HS-27A (cell line): ENCODE measurements around the gene CNTFR.

ENCODE experiments used
- DNase-seq: peaks from one replicate; pipeline ENCODE4 v3.0.0-alpha.2; 2012; ENCODE audit warnings: low read depth, missing footprints

Gene CNTFR

GRCh38 chr9:34590381-34591247 is 1.1 kb upstream of the CNTFR start:
- DNase-seq, result no peak

- no peak for DNase-seq
Observed at GRCh38 chr9:34588671-34589635, 571 bp downstream of the CNTFR start.

GRCh38 chr9:34587271-34587670 is 2.3 kb downstream of the CNTFR start:
- no peak for DNase-seq

DNA sequence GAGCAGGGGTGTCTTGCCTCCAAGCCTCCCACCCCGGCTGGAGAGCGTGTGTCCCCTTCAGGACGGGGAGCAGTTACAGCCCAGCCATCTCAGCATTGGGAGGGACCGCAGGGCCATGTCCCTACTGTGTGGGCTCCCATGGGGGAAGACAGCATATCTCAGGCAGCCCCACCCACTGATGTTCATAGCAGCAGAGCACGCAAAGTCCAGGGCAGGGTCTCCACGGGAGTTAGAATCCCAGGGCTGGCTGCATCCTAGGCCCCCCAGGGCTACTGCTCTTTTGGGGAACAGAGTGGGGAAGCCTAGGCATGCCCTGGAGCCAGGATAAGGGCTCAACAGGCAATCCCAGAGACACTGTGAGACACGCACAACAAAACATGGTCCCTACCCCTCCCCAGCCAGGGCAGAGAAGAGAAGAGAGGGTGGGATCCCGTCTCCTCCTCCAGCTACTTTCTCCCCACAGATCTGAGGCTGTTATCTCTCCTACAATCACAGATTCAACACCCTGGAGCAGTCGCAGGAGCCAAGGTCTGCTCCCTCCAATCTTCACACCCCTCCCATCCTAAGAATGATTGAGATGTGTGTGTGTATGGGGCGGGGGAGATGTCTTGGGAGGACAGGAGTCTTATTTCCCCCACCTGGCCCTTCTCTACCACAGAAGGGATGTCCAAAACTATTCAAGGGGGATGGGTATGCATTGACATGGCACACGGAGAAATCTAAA is 3.4 kb downstream of the CNTFR start:
- DNase-seq, result no peak

DNA sequence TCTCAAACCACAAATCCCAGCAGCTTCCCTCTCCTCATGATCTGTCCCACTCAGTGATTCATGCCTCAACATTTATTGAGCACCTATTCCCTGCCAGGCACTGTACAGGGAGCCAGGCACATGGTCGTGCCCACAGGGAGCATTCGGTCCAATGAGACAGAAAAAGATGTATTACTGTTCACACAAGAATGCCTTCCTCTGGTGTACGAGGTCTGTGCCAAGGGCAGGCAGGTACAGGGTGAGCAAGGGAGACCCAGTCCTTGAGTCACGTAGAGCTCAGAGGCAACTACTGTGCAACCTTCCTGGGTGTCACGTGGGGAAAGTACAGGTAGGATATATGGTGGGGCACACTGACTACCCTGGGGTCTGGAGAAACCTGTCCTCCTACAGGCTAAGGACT is 4.6 kb downstream of the CNTFR start:
- no peak for DNase-seq

GRCh38 chr9:34582787-34583186 is 6.7 kb downstream of the CNTFR start:
- no peak for DNase-seq

GRCh38 chr9:34581318-34581717 is 8.2 kb downstream of the CNTFR start:
- DNase-seq, result no peak

- DNase-seq, result no peak
Observed at GRCh38 chr9:34580358-34580757, 9.2 kb downstream of the CNTFR start.

DNA sequence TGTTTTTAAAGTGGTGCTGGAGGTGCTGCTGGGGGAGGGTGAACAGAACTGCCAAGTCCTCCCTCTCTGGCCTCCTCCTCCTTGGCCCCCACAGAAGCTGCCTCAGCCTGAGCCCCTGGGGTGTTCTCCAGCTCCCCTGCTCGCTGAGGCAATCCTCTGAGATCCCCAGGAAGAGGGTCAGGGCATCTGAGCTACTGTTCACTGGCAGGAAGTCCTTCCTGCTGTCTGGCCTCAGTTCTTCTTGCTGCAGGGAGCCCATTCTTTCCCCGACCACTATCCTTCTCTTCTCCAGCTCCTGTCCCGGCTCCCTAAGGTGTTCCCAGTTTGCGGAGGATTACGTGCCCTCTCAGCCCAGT is 9.7 kb downstream of the CNTFR start:
- DNase-seq, result no peak

GRCh38 chr9:34579104-34579807 is 10.3 kb downstream of the CNTFR start:
- DNase-seq, result no peak

DNA sequence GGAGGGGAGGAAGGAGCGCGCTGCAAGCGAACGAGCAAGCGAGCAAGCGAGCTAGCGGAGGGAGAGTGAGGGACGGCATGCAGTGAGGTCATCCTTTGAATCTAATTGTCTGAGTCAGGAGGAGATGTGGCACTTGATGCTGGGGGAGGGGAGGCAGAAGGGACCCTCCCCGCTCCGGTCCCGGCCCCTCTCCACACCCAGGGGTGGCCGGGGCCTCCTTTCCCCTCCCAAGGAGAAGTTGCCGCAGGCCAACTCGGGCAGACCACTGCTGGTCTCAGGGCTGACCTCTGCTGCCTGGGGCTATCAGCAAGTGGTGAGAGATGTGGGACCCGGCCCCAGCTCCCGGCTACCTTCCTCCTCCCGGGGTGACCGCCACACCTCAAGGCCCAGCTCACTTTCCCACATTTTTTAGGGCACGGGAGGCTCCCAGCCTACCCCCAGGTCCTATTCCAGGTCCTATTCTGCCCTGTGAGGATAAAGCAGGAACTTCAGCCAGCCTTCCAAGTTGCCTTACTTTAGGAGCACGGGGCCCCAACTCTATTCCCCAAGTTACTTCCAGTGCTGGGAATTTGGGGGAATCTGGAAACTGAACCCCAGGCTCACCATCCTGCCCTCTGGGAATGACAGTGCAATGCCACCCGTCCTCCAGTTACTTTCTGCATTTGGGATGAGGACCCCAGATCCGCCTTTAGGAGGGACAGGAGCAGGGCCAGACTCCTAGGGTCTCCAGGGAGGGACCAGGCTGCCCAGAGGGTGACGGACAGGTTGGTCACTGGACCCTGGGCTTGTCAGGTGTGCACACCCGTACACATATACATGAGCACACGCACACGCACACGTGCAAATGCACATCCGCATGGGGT is 11.1 kb downstream of the CNTFR start:
- no peak for DNase-seq

DNA sequence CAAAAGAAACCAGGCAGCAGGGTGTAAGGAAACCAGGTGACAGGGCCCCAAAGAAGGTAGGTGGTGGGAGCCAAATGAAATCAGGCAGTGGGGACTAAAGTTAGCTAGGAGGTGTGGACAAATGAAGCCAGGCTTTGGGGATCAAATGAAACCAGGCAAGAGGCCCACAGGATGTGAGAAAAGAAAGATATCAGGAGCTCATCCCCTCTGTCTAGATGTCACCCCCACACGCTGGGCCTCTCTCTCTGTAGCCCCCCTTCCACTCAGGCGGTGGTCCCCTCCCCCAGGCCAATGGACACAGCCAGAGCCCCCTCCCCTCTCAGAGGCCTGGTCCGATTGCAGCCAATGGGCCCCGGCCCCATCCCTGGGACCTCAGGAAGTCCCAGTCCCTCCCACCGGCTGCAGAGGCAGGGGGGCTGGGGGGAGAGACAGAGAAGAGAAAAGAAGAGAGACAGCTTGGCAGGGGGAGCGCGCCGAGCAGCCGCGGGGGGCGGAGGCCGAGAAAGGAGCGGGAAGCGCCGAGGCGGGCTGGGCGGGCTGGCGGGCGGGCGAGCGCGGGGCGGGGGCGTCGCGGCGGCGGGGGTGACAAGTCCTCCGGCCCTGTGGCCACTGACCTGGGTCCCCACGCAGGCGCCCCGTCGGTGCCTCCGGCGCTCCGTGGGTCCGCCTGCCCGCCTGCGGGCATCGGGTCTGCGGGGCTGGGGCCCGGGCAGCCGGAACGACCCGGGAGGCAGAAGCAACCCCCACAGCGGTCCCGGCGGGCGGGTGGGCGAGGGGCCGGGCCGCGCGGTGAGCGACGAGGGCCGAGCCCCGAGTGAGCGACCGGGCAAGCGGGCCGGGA is 11.9 kb downstream of the CNTFR start:
- DNase-seq, result no peak

DNA sequence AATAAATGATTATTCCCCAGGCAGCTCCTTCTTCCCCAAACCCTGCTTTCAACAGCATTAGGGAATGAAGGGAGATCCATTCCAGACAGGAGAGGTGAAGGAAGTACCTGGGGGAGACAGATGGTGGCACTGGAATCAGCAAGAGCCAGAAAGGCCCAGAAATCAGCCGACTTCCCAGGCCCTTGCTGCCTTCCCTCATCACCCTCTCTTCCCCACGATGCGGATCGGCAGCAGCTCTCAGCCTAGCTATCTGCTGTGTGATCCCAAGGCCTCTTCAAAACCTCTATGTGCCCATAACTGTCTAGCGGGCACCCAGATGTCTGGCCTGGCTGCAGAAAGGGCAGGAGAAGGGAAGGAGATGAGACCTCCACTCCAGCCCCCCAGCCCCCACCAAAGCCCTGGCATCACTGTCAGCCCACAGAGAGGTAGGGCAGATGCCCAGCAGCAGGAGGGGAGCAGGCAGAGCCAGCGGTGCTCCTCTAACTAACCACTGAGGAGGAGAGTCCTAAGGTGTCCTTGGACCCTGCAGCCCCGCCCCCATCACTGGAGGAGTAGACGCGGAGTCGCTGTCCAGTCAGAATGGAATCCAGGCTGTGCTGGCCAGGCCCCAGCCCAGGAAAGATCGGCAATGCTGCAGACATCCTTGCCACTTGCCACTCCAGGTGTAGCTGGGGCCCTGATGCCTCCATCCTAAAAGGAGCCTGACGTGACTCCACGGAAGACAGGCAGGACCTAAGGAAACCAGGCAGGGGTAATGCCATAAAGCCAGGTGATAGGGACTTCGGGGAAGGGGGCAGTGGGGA is 12.7 kb downstream of the CNTFR start:
- no peak for DNase-seq

DNA sequence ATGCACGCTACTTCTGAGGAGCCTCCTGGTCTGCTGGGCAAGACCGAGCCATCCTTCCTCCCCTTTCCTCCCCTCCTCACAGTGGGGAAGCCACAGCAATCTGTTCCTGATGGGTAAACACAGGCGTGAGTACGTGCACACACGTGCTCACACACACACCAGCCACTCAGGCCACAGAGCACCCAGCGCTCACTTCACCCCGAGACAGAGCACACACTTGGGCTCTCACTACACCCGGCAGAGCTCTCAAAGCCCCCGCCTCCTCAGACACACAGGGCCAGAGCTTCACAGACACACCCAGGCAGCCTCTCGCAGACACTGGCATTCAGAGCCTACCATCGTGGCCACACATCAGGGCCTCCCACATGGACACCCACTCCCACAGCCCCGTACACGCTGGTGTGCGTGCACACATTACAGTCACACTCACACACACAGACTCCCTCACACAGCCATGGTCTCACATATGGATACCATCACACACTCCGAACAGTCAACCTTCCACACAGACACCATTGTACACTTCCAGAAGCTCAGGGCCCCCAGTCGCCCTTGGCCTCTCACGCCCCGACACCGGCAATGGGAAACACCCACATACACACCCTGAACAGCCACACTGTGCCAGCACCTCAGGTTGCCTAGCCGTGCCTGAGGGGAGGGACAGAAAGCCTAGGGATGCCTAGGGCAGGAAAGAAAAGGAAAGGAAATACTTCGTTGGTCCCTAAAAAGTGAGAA is 13.5 kb downstream of the CNTFR start:
- no peak for DNase-seq

DNA sequence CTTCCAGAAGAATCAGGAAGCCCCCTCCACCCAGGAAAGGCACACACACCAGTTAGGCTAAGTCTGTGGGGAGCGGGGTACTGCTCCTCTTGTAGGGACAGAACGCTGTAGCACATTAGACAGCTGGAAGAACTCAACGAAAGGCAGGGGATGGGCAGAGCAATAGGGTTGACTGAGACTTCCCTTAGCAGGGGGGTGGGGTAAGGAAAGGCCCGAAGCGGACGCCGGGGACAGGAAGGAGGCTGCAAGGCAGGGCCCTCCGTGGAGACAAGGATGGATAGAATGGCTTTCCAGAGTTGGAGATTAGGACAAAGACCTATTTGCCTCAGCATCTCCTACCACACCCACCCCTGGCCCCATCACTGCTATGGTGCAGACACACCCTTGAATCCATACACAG is 14.3 kb downstream of the CNTFR start:
- DNase-seq, result no peak

DNA sequence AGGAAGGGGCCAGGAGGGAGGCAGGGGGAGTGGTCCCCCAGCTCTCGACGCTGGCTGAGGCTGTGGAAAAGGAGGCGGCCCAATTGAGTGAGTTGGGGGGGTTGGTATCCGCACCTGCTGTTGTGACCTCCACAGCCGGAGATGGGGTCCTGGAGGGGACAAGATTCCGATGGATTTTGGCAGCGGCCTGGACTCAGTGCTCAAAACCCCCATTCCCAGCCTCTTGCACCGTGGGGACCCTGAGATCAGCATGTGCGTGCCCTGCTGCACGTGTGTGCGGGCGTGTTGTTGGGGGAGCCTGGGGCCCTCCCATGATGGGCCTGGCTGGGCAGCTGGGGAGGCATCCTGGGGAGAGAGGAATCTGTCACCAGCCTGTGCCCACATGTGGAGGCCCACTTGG is 15.0 kb downstream of the CNTFR start:
- no peak for DNase-seq

DNA sequence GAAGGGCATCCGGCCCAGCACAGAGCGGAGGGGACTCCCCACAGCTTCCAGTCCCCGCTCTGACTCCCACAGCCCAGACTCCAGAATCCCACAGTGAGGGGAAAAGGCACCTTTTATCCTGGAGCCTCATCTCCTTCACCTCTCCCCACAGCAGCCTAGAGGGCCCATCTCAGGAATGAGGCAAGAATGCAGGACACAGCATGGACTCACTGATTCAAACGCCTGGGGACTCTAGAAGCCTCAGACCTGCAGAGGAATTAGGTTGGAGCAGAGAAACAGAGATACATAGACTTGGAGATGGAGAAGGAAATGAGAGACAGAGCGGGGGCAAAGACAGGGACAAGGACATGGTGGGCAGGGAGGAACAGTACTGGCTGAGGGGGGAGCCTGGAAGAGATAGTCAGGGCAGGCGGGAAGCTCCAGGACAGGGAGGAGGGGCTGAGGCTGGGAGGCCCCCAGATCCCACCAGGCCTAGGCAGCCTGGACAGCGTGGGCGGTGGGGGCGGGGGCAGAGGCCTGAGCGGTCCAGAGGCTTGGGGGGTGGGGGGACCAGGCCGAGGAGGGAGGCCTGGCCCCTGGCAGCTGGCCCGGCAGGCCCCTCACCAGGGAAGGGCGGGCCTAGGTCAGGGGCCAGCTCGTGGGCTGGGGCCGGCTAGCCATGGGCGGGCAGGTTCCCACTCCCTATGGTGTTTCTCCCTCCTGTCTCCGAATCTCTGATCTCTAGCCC is 15.8 kb downstream of the CNTFR start:
- no peak for DNase-seq

- DNase-seq, result no peak
Observed at GRCh38 chr9:34572628-34573027, 16.9 kb downstream of the CNTFR start.
